ENCODE measurements around the gene DTWD2.

Gene DTWD2

GRCh38 chr5:118990582-118990981 is 2.2 kb upstream of the DTWD2 start:
- 0 out of 2 replicates have a peak, but pooled peaks cover 3% of the 10 kb centered on the region for H3K9me3 ChIP-seq (ENCODE audit: low read length)
- H3K27me3 ChIP-seq (ENCODE audit: insufficient read depth, low read length): no peaks in the 10 kb centered on the region
- peaks cover 27% of the 10 kb centered on the region for H3K4me1 ChIP-seq (ENCODE audit: insufficient read depth, low read length, severe bottlenecking)
- no peak overlapping the region for H2AFZ ChIP-seq (ENCODE audit: low read length)
- H3F3A ChIP-seq (ENCODE audit: insufficient read depth, low read length): no peaks in the 10 kb centered on the region; the same call in 1 of the 2 replicates
- no peaks in the 10 kb centered on the region for H3K36me3 ChIP-seq (ENCODE audit: insufficient read depth, low read length)
- no peaks in the 10 kb centered on the region for H3K79me2 ChIP-seq (ENCODE audit: insufficient read depth, low read length)
- H3K9me2 ChIP-seq (ENCODE audit: low read depth, low read length): no peaks in the 10 kb centered on the region
- no peak overlapping the region for H3K4me3 ChIP-seq (ENCODE audit: low read depth, low read length, poor library complexity, severe bottlenecking)
- no peak overlapping the region for H3K27ac ChIP-seq (ENCODE audit: low read depth, low read length, poor library complexity, severe bottlenecking)
- no peak for TF ChIP-seq EZH2 (IDR thresholded peaks at IDR 0.05; ENCODE audit: borderline replicate concordance, low read length)
- TF ChIP-seq, protein P1, sequence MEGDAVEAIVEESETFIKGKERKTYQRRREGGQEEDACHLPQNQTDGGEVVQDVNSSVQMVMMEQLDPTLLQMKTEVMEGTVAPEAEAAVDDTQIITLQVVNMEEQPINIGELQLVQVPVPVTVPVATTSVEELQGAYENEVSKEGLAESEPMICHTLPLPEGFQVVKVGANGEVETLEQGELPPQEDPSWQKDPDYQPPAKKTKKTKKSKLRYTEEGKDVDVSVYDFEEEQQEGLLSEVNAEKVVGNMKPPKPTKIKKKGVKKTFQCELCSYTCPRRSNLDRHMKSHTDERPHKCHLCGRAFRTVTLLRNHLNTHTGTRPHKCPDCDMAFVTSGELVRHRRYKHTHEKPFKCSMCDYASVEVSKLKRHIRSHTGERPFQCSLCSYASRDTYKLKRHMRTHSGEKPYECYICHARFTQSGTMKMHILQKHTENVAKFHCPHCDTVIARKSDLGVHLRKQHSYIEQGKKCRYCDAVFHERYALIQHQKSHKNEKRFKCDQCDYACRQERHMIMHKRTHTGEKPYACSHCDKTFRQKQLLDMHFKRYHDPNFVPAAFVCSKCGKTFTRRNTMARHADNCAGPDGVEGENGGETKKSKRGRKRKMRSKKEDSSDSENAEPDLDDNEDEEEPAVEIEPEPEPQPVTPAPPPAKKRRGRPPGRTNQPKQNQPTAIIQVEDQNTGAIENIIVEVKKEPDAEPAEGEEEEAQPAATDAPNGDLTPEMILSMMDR (IDR thresholded peaks at IDR 0.05; ENCODE audit: low read length): no peak
- no peak overlapping the region for H3K4me2 ChIP-seq (ENCODE audit: low read length)
- no peaks in the 10 kb centered on the region for H4K20me1 ChIP-seq (ENCODE audit: insufficient read depth, low read length)
- no peak overlapping the region for H3K9ac ChIP-seq (ENCODE audit: low read length)

DNA sequence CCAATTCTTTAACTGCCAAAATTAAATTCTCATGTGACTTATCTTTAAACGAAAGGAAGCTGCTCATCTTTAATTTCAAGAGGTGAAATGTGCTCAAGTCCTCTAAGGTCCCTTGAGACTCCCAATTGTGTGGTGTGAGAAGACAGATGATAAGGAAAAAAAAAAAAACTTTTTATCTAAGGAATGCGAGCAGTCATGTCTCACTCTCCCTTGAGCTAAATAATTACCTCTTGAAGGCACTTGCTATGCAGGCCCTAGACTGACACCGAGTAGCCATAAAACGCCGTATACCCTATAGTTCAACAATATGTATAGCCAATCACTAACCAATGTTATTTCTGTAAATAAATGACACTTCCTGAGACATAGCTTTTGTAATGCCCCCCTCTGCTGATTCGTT is 1.5 kb upstream of the DTWD2 start:
- no peaks in the 10 kb centered on the region for H3K9me3 ChIP-seq (ENCODE audit: low read length)
- H3K4me3 ChIP-seq (ENCODE audit: low read depth, low read length, poor library complexity, severe bottlenecking): no peak overlapping the region
- no peaks in the 10 kb centered on the region for H3K36me3 ChIP-seq (ENCODE audit: insufficient read depth, low read length)
- H2AFZ ChIP-seq (ENCODE audit: low read length): 0 out of 2 replicates have a peak overlapping the region, but pooled peaks have one; percentile 61
- no peaks in the 10 kb centered on the region for H4K20me1 ChIP-seq (ENCODE audit: insufficient read depth, low read length)
- H3K27ac ChIP-seq (ENCODE audit: low read depth, low read length, poor library complexity, severe bottlenecking): no peak overlapping the region
- H3K4me2 ChIP-seq (ENCODE audit: low read length): no peak overlapping the region
- no peaks in the 10 kb centered on the region for H3K27me3 ChIP-seq (ENCODE audit: insufficient read depth, low read length)
- TF ChIP-seq, protein P1 (IDR thresholded peaks at IDR 0.05; ENCODE audit: low read length): no peak
- TF ChIP-seq EZH2 (IDR thresholded peaks at IDR 0.05; ENCODE audit: borderline replicate concordance, low read length): no peak
- peaks cover 27% of the 10 kb centered on the region for H3K4me1 ChIP-seq (ENCODE audit: insufficient read depth, low read length, severe bottlenecking)
- H3K79me2 ChIP-seq (ENCODE audit: insufficient read depth, low read length): no peaks in the 10 kb centered on the region
- no peak overlapping the region for H3K9ac ChIP-seq (ENCODE audit: low read length)
- no peaks in the 10 kb centered on the region for H3K9me2 ChIP-seq (ENCODE audit: low read depth, low read length)
- no peaks in the 10 kb centered on the region; the same call in 1 of the 2 replicates for H3F3A ChIP-seq (ENCODE audit: insufficient read depth, low read length)

DNA sequence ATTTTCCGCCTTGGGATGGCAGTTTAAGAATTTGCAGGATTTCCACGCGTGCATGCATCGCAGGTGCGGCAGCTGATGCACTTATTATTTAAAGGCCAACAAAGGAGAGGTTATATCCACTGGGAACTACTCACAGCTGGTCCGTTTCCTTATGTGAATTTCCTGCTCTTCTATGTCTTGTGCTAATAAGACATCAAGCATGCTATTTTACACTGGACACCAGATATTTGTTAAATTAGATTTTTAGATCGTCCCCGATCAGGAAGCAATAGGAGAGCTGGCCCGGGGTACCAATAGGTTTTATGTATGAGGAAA is 476 bp upstream of the DTWD2 start:
- Histone ChIP-seq H3K4me3 (ENCODE audit: low read depth, low read length, poor library complexity, severe bottlenecking) (peak overlapping the region; percentile 69), H4K20me1 (ENCODE audit: insufficient read depth, low read length) (no peaks in the 10 kb centered on the region), H3K4me1 (ENCODE audit: insufficient read depth, low read length, severe bottlenecking) (peaks cover 27% of the 10 kb centered on the region), H3K36me3 (ENCODE audit: insufficient read depth, low read length) (no peaks in the 10 kb centered on the region), H3K79me2 (ENCODE audit: insufficient read depth, low read length) (no peaks in the 10 kb centered on the region), H3K4me2 (ENCODE audit: low read length) (peak overlapping the region; percentile 75), H3F3A (ENCODE audit: insufficient read depth, low read length) (no peaks in the 10 kb centered on the region; the same call in 1 of the 2 replicates), H2AFZ (ENCODE audit: low read length) (peak overlapping the region; percentile 11; the same call in 1 of the 2 replicates), H3K9me2 (ENCODE audit: low read depth, low read length) (no peaks in the 10 kb centered on the region), H3K9ac (ENCODE audit: low read length) (peak overlapping the region; percentile 74), H3K9me3 (ENCODE audit: low read length) (no peaks in the 10 kb centered on the region), H3K27me3 (ENCODE audit: insufficient read depth, low read length) (no peaks in the 10 kb centered on the region), H3K27ac (ENCODE audit: low read depth, low read length, poor library complexity, severe bottlenecking) (no peak overlapping the region)
- no peak for TF ChIP-seq EZH2 (IDR thresholded peaks at IDR 0.05; ENCODE audit: borderline replicate concordance, low read length)
- TF ChIP-seq, protein P1 (IDR thresholded peaks at IDR 0.05; ENCODE audit: low read length): no peak
